GM12878 (cell line): Measurements from ENCODE around the gene TTC19. TPM values are rescaled to one million over a fixed set of nuclear protein-coding genes. Genes with fewer than 3 reads are reported as not detected.

ENCODE experiments used
- ATF7 ChIP-seq: fragments of 450-650 bp; IDR thresholded peaks from 2 replicates; pipeline ENCODE4 v1.6.1; 2016; ENCODE audit warnings: low read depth, mild to moderate bottlenecking
- BCL11A ChIP-seq: IDR thresholded peaks from 2 replicates; pipeline ENCODE4 v1.6.1; 2011; ENCODE audit warnings: low read depth, low read length
- BMI1 ChIP-seq: fragments of 450-650 bp; IDR thresholded peaks from 2 replicates; pipeline ENCODE4 v1.6.1; 2016; ENCODE audit warnings: mild to moderate bottlenecking, moderate library complexity, borderline replicate concordance
- BRCA1 ChIP-seq: IDR thresholded peaks from 2 replicates; pipeline ENCODE4 v1.6.1; 2011; ENCODE audit warnings: low read depth, low read length, improper control_type of control experiment
- CREM ChIP-seq: IDR thresholded peaks from 2 replicates; pipeline ENCODE4 v1.6.1; 2014; ENCODE audit warnings: antibody characterized with exemption, low read depth
- IKZF1 ChIP-seq: fragments of 450-650 bp; conservative IDR thresholded peaks from 2 replicates; pipeline ENCODE4 v1.6.1; 2017; ENCODE audit warnings: antibody characterized with exemption, mild to moderate bottlenecking
- KDM1A ChIP-seq: fragments of 200-600 bp; sonication (generic); IDR thresholded peaks from 2 replicates; pipeline ENCODE4 v1.6.1; 2016; ENCODE audit warnings: borderline replicate concordance
- MEF2A ChIP-seq: IDR thresholded peaks from 2 replicates; pipeline ENCODE4 v1.6.1; 2011; ENCODE audit warnings: low read depth, mild to moderate bottlenecking, low read length, moderate library complexity; ENCODE audit not compliant: insufficient read depth
- MYC ChIP-seq: IDR thresholded peaks from 2 replicates; pipeline ENCODE4 v1.6.1; 2011; ENCODE audit warnings: mild to moderate bottlenecking, low read length, moderate library complexity, inconsistent platforms; ENCODE audit not compliant: insufficient read depth, insufficient replicate concordance, insufficient read length, severe bottlenecking
- NFIC ChIP-seq: IDR thresholded peaks from 2 replicates; pipeline ENCODE4 v1.6.1; 2012; ENCODE audit warnings: low read depth, mild to moderate bottlenecking, inconsistent platforms, low read length, moderate library complexity
- NR2C2 ChIP-seq: IDR thresholded peaks from 2 replicates; pipeline ENCODE4 v1.6.1; 2011; ENCODE audit warnings: borderline replicate concordance, low read depth; ENCODE audit not compliant: control insufficient read depth, insufficient read length
- RELB ChIP-seq: fragments of 450-650 bp; IDR thresholded peaks from 2 replicates; pipeline ENCODE4 v1.6.1; 2017; ENCODE audit warnings: low read depth, mild to moderate bottlenecking, moderate library complexity
- RFX5 ChIP-seq: IDR thresholded peaks from 2 replicates; pipeline ENCODE4 v1.6.1; 2011; ENCODE audit warnings: low read depth, low read length, improper control_type of control experiment
- SMAD5 ChIP-seq: IDR thresholded peaks from 2 replicates; pipeline ENCODE4 v1.6.1; 2016; ENCODE audit warnings: antibody characterized with exemption, low read depth
- SUPT20H ChIP-seq: IDR thresholded peaks from 2 replicates; pipeline ENCODE4 v1.6.1; 2011; ENCODE audit warnings: low read depth, mild to moderate bottlenecking, low read length, moderate library complexity, borderline replicate concordance; ENCODE audit not compliant: control insufficient read depth
- TBL1XR1 ChIP-seq: IDR thresholded peaks from 2 replicates; pipeline ENCODE4 v1.6.1; 2012; ENCODE audit warnings: low read depth, low read length, improper control_type of control experiment
- TCF12 ChIP-seq: IDR thresholded peaks from 2 replicates; pipeline ENCODE4 v1.6.1; 2011; ENCODE audit warnings: low read depth, mild to moderate bottlenecking, low read length
- TCF3 ChIP-seq: IDR thresholded peaks from 2 replicates; pipeline ENCODE4 v1.6.1; 2012; ENCODE audit warnings: low read depth, mild to moderate bottlenecking, low read length, borderline replicate concordance; ENCODE audit not compliant: insufficient read depth
- ZNF207 ChIP-seq: fragments of 450-650 bp; IDR thresholded peaks from 2 replicates; pipeline ENCODE4 v1.6.1; 2014; ENCODE audit warnings: antibody characterized with exemption, mild to moderate bottlenecking, borderline replicate concordance
- polyA plus RNA-seq, 11 experiments: library from polyadenylated mRNA; depleted of rRNA in 4 of 11; unstranded in 6 of 11; stranded (reverse) in 5 of 11; fragments of >200 nt; fragmentation: Nextera tagmentation in 4 of 11; fragmentation: Illumina TruSeq in 1 of 11; extraction: Ambion mirVana in 4 of 11; extraction: Trizol in 1 of 11; gene quantifications; 1 replicate in 1 of 11; 2 replicates in 10 of 11; pipeline versions ENCODE4 v1.2.1 to v1.2.3, GENCODE V29; 2011 to 2016; ENCODE audit warnings: inconsistent platforms in 2 of 11, missing spikeins in 2 of 11, low read depth in 1 of 11
- total RNA-seq, 4 experiments: library from RNA; depleted of rRNA in 3 of 4; stranded (reverse); fragments of >200 nt in 3 of 4; fragmentation: Illumina TruSeq in 1 of 4; extraction: Trizol in 1 of 4; gene quantifications; 2 replicates each; pipeline versions ENCODE4 v1.2.1 to v1.2.3, GENCODE V29; 2013 to 2021
- TF ChIP-seq, protein P1 (sequence below): fragments of 150-350 bp; IDR thresholded peaks from 2 replicates; pipeline ENCODE4 v1.6.1; 2016; ENCODE audit warnings: low read depth, low read length
- TF ChIP-seq, protein P2 (sequence below): fragments of 150-350 bp; IDR thresholded peaks from 2 replicates; pipeline ENCODE4 v1.6.1; 2014; ENCODE audit warnings: mild to moderate bottlenecking, low read depth, low read length
- TF ChIP-seq, protein P3 (sequence below): fragments of 450-650 bp; IDR thresholded peaks from 2 replicates; pipeline ENCODE4 v1.6.1; 2017; ENCODE audit warnings: mild to moderate bottlenecking

TTC19 gene
- total and polyA plus RNA-seq, 10 of the 15 experiments (the other 5 are each of a cell fraction or from before 2014, with no cell fraction given) = 5.3 to 29.8 (median 20.1) TPM

DNA sequence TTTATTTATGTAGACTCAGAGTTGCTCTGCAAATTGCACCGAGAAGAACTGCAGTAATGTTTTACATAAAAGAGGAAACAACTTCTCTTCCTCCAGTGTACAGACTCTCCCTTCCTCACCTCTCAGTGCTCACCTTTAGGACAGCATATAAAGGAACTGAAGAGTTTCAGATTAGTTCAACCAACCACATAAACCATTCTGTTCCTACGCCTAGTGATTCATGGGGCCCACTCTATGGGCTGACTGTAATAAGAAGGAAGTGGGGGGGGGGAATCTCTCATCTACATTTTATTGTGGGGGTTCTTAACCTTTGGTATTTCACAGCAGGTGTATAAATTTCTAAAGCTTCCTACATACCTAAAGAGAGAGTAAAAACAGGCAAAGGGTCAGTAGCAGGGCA, 18.4 kb upstream of the TTC19 start (continued):
- no peak for TF ChIP-seq BRCA1
- TF ChIP-seq TBL1XR1 = peak; percentile 50; the same call in 1 of the 2 replicates
- no peak for TF ChIP-seq KDM1A
- TF ChIP-seq RFX5 = no peak
- TF ChIP-seq, protein P1, sequence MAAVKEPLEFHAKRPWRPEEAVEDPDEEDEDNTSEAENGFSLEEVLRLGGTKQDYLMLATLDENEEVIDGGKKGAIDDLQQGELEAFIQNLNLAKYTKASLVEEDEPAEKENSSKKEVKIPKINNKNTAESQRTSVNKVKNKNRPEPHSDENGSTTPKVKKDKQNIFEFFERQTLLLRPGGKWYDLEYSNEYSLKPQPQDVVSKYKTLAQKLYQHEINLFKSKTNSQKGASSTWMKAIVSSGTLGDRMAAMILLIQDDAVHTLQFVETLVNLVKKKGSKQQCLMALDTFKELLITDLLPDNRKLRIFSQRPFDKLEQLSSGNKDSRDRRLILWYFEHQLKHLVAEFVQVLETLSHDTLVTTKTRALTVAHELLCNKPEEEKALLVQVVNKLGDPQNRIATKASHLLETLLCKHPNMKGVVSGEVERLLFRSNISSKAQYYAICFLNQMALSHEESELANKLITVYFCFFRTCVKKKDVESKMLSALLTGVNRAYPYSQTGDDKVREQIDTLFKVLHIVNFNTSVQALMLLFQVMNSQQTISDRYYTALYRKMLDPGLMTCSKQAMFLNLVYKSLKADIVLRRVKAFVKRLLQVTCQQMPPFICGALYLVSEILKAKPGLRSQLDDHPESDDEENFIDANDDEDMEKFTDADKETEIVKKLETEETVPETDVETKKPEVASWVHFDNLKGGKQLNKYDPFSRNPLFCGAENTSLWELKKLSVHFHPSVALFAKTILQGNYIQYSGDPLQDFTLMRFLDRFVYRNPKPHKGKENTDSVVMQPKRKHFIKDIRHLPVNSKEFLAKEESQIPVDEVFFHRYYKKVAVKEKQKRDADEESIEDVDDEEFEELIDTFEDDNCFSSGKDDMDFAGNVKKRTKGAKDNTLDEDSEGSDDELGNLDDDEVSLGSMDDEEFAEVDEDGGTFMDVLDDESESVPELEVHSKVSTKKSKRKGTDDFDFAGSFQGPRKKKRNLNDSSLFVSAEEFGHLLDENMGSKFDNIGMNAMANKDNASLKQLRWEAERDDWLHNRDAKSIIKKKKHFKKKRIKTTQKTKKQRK = no peak
- TF ChIP-seq TCF12 = no peak
- TF ChIP-seq ATF7 = 0 out of 2 replicates have a peak, but pooled peaks have one; percentile 25
- TF ChIP-seq, protein P2, sequence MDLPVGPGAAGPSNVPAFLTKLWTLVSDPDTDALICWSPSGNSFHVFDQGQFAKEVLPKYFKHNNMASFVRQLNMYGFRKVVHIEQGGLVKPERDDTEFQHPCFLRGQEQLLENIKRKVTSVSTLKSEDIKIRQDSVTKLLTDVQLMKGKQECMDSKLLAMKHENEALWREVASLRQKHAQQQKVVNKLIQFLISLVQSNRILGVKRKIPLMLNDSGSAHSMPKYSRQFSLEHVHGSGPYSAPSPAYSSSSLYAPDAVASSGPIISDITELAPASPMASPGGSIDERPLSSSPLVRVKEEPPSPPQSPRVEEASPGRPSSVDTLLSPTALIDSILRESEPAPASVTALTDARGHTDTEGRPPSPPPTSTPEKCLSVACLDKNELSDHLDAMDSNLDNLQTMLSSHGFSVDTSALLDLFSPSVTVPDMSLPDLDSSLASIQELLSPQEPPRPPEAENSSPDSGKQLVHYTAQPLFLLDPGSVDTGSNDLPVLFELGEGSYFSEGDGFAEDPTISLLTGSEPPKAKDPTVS = no peak
- TF ChIP-seq, protein P3, sequence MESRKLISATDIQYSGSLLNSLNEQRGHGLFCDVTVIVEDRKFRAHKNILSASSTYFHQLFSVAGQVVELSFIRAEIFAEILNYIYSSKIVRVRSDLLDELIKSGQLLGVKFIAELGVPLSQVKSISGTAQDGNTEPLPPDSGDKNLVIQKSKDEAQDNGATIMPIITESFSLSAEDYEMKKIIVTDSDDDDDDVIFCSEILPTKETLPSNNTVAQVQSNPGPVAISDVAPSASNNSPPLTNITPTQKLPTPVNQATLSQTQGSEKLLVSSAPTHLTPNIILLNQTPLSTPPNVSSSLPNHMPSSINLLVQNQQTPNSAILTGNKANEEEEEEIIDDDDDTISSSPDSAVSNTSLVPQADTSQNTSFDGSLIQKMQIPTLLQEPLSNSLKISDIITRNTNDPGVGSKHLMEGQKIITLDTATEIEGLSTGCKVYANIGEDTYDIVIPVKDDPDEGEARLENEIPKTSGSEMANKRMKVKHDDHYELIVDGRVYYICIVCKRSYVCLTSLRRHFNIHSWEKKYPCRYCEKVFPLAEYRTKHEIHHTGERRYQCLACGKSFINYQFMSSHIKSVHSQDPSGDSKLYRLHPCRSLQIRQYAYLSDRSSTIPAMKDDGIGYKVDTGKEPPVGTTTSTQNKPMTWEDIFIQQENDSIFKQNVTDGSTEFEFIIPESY = no peak
- no peak for TF ChIP-seq SUPT20H
- TF ChIP-seq MYC = no peak
- no peak for TF ChIP-seq TCF3
- TF ChIP-seq IKZF1 = no peak
- TF ChIP-seq RELB = no peak
- TF ChIP-seq NFIC = peak; percentile 69
- no peak for TF ChIP-seq SMAD5
- no peak for TF ChIP-seq NR2C2
- TF ChIP-seq MEF2A = no peak
- TF ChIP-seq CREM = 0 out of 2 replicates have a peak, but pooled peaks have one; percentile 16
- peak; percentile 41; the same call in 1 of the 2 replicates for TF ChIP-seq BCL11A
- no peak for TF ChIP-seq BMI1
- TF ChIP-seq ZNF207 = no peak
